WI38 (cell line): ENCODE data around the gene MAP3K21.

Source experiments
- H3K4me3 ChIP-seq: 2 replicates; pipeline ENCODE4 v1.5.1; 2011; ENCODE audit warnings: low read depth, mild to moderate bottlenecking, control low read depth, low read length
- TF ChIP-seq, protein P1 (sequence below): IDR thresholded peaks from 2 replicates; pipeline ENCODE4 v1.5.1; 2012; ENCODE audit warnings: low read depth, mild to moderate bottlenecking, control low read depth, low read length

The MAP3K21 gene

DNA sequence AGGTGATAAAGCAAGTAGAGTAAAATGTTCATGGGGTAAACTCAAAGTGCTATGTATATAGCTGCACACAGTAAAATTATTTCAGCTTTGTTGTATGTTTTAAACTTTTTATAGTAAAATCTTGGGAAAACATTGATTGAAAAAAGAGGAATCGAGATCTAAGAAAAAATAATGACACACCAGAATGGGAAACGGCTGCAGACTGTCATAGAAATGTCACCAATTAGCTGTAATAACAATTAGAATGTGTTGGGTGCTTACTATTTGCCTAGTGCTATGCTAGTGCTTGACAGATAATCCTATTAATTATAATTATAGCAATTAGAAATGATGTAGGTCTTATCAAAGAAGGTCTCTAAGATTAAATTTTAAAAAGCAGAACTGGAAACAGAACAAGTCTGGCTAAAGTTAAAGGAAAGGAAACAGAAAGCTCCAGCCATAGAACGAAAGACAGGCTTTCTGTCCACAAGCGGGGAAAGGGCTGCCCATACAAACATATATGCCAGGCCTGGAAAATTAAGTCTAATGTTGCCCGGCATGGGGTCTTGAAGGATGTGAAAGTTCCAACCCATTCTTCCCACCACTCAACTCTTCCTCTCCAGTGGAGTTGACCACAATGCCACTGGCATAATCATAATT, 37.0 kb upstream of the MAP3K21 start:
- H3K4me3 ChIP-seq = no peak overlapping the region
- TF ChIP-seq, protein P1, sequence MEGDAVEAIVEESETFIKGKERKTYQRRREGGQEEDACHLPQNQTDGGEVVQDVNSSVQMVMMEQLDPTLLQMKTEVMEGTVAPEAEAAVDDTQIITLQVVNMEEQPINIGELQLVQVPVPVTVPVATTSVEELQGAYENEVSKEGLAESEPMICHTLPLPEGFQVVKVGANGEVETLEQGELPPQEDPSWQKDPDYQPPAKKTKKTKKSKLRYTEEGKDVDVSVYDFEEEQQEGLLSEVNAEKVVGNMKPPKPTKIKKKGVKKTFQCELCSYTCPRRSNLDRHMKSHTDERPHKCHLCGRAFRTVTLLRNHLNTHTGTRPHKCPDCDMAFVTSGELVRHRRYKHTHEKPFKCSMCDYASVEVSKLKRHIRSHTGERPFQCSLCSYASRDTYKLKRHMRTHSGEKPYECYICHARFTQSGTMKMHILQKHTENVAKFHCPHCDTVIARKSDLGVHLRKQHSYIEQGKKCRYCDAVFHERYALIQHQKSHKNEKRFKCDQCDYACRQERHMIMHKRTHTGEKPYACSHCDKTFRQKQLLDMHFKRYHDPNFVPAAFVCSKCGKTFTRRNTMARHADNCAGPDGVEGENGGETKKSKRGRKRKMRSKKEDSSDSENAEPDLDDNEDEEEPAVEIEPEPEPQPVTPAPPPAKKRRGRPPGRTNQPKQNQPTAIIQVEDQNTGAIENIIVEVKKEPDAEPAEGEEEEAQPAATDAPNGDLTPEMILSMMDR = no peak

DNA sequence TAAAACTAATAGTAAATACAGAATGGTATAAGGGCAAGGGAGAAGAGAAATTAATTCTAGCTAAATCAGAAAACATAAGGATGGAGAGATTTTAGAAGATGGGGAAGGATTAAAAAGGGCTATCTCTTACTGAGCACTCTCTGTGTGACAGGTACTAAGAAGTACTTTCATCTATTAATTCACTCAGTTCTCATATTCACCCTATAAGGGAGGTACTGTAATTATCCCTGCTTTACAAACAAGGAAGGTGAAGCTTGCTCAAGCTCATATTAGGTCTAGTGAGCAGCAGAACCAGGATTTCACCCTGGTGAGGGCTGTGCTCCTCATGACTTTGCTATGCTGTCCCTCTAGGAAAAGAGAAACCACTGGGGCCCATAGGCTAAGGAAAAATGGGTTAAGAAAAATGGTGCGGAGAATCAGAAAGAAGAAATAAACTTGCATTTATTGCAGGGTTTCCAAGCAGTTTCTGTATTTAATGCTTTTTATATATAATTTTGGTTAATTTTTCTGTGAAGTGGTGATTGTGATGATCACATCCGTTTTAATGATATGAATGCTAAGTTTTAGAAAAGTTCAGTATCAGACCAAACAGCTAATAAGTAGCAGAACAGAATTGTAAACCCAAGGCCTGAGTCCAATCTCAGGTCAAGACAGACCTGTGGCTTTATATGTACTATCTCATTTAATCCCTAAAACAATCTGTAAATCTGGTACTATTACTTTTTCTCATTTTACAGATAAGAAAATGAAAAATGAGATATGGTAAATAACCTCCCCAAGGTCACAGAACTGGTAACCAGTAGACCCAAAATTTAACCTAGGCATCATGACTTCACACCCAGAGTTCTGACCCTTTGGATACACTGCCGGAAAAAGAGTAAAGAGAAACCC, 33.7 kb upstream of the MAP3K21 start:
- H3K4me3 ChIP-seq = no peak overlapping the region; the same call in 1 of the 2 replicates

DNA sequence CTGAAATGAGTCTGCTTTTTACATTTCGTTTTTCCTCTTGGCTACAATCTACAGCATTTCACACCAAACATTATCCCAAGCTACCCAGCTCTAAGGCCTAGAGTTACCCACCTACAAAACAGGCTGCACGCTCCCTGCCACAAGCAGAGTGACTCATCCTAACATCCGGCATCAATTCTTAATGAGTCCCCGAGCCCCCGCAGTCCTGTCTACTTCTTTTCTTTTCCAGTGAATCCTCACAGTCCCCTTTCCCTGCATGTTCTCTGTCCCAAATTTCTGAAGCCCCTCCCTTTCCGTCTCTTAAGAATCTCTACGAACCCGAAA, 32.6 kb upstream of the MAP3K21 start:
- H3K4me3 ChIP-seq = peak overlapping the region; percentile 77
- TF ChIP-seq, protein P1 = no peak

More for the DNA sequence above, 33.7 kb upstream of the MAP3K21 start:
- TF ChIP-seq, protein P1 = no peak

DNA sequence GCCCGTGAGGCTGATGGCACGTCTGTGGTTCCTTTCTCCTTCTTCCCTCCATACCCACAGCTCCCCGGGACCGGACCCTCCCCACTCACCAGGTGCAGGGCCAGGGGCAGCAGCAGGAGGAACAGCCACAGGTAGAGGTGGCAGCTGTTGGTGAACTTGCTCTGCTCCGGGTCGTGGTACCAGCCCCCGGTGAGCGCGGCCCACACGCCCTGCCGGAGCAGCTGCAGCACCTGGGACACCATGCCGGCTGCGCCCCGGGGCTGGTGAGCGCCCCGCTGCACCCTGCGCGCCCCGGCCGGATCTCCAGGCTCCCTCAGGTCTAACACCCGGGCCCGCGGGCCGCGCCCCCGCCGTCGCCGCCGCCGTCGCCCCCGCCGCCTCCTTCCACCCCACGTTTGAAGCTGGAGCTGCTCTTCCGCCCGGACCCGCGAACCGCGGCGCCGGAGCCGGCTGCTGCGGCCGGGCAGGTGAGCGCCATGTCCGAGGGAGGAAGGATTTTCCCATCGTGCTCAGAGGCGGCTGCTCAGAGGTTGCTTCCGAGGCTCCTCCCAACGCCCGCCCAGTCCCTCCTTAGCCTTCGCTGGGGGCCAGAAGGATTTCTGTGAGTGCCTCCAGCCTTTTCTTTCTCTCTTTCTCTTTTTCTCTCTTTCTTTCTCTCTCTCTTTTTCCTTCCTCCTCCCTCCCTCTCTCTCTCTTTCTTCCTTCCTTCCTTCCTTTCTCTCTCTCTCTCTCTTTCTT, 32.1 kb upstream of the MAP3K21 start, which contains the start of gene PCNX2:
Gene PCNX2, minus strand, starts transcription at position 489 of the 738 bp plus-strand sequence. Its CDS starts 247 bp downstream, at position 242.
- TF ChIP-seq, protein P1 = no peak
- peak within 1 kb of the TSS; percentile 77 for H3K4me3 ChIP-seq

DNA sequence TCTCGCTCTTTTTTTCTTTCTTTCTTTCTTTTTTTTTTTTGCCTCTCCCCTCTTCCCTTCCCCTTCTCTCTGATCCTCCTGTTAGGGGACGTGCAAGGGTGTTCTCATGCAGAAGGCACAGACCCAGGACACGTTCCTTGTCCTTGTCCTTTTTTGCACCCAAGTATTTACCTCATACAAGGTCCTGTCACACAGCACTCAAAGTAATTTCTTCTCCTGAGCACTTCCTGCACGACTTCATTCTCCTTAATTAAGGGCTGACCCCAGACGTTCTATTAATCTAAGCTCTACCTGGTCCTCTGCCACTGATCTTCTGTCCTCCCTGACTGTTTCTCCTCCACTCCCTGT, 31.6 kb upstream of the MAP3K21 start:
- H3K4me3 ChIP-seq = peak overlapping the region; percentile 77
- TF ChIP-seq, protein P1 = no peak

DNA sequence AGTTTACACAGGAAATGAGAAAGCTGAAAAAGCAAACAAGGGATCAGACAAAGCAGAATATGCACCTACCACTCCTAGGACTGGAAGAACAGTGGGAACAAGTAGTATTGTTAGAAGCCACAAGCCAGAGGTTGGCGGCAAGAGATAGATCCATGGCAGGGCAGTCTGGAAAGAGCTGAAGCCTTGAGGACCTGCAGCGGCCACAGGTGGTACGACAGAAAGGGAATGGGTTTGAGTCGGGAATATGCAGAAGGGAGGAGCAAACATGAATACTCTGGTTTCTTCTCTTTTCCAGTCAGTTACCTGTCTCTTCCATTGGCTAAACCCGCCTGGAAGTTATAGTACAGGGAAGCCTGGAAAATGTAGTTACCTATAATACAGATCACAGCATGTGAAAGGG, 28.1 kb upstream of the MAP3K21 start:
- no peak overlapping the region for H3K4me3 ChIP-seq
- TF ChIP-seq, protein P1 = no peak
